C4-2B (cell line): ENCODE measurements around the gene PPP3CA.

ENCODE experiments used
- H3K27ac ChIP-seq: fragments of 450-650 bp; 2 replicates; pipeline ENCODE4 v1.5.1; 2017
- ZFX ChIP-seq: fragments of 450-650 bp; IDR thresholded peaks from 2 replicates; pipeline ENCODE4 v1.6.1; 2017
- TF ChIP-seq, protein P1 (sequence below): fragments of 450-650 bp; conservative IDR thresholded peaks from 2 replicates; pipeline ENCODE4 v1.5.1; 2017; ENCODE audit warnings: mild to moderate bottlenecking

Gene PPP3CA

DNA sequence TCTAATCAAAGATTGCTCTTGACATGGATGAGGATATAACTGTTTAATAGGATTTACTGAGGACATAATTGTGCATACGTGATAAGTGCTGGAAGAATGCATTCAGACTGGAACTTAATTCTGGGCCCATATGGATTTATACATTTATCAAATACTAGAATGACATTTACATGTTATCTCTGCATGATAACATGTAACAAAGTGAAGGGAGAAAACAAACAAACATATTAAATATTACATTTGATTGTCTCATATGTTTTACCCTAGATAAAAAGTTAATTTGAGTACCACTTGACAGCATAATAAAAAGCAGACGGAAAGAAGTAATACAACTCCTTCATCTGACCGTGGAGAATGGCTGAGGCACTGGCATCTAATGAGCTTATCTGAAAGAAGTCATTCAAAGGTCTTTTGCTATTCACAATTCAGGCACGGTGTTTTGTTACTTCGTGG is 297.8 kb downstream of the PPP3CA start:
- no peak for TF ChIP-seq ZFX
- TF ChIP-seq, protein P1, sequence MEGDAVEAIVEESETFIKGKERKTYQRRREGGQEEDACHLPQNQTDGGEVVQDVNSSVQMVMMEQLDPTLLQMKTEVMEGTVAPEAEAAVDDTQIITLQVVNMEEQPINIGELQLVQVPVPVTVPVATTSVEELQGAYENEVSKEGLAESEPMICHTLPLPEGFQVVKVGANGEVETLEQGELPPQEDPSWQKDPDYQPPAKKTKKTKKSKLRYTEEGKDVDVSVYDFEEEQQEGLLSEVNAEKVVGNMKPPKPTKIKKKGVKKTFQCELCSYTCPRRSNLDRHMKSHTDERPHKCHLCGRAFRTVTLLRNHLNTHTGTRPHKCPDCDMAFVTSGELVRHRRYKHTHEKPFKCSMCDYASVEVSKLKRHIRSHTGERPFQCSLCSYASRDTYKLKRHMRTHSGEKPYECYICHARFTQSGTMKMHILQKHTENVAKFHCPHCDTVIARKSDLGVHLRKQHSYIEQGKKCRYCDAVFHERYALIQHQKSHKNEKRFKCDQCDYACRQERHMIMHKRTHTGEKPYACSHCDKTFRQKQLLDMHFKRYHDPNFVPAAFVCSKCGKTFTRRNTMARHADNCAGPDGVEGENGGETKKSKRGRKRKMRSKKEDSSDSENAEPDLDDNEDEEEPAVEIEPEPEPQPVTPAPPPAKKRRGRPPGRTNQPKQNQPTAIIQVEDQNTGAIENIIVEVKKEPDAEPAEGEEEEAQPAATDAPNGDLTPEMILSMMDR, result peak; percentile 21
- H3K27ac ChIP-seq, result no peak overlapping the region

DNA sequence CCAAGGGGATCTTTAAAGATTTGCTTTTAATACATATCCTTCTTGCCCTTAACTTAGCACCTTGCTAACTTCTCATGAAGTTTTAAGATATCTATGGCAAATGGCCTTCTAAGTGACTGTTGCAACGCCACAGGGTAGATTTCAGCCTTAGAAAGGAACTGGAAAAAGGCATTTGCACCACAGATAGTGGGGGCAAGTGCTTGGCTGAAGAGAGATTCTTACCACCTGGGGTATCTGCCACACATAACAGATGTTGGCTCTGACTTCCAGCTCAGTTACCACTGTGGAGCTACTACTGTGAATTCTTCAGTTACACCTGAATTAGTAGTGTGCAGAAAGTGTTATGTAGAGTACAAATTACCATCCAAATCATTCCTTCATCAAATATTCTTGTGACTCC is 302.6 kb downstream of the PPP3CA start:
- H3K27ac ChIP-seq, result no peak overlapping the region; the same call in 1 of the 2 replicates
- TF ChIP-seq ZFX, result no peak
- TF ChIP-seq, protein P1, result no peak

DNA sequence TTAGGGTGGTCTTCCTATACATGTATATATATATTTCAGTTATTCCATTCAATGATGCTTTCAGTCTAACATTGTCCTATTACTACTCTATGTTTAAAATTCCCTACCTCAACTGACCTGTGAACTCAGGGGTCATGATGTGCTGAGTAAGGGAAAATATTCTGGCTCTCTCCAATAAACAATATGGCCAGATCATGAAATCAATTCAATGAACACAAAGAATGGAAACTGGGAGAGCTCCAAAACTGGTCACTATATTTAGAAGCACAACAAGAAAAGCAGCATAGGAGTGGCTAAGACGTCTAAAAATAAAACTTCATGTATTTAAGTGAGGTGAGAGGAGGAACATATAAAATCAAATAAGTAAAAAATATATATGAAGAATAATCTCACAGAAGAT is 304.5 kb downstream of the PPP3CA start:
- TF ChIP-seq, protein P1, result no peak
- no peak for TF ChIP-seq ZFX
- no peak overlapping the region for H3K27ac ChIP-seq

DNA sequence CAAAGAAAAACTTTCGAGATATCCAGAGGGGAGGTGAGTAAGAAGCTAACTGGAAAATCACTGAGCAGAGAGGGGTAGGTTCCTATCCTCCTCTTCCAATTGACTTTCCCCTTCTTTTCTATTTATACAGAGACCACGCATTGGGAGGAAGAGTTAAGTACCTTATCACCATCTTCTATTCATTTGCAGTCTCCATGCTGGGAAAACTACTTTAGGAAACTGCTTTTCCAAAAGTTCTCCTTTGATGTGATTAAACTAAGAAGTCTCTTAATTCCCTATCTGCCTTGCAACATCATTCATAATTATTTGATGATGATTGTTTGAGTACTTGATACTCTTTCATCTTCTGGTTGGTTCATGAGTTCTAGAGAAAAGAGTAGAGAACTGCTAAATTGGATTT is 306.6 kb downstream of the PPP3CA start:
- no peak overlapping the region for H3K27ac ChIP-seq
- TF ChIP-seq, protein P1, result no peak

DNA sequence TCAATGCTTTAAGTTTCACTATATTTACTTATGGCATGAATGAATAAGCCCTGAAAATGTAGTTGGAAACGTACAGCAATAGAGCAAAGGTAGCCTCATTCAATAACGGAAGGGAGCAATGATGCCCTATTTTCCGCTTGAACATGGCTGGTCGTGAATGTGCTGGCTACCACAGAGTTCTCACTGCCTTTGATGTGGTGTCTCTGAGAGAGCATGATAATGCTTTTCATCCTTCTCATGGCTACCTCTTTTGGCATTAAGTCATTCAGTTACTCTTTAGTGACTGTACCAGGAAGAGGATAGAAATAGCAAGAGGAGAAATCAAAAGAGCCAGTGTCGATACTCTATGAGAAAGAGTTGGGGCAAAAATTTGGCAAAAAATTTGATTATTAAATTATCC is 308.0 kb downstream of the PPP3CA start:
- H3K27ac ChIP-seq, result no peak overlapping the region
- TF ChIP-seq ZFX, result no peak
- TF ChIP-seq, protein P1, result no peak

DNA sequence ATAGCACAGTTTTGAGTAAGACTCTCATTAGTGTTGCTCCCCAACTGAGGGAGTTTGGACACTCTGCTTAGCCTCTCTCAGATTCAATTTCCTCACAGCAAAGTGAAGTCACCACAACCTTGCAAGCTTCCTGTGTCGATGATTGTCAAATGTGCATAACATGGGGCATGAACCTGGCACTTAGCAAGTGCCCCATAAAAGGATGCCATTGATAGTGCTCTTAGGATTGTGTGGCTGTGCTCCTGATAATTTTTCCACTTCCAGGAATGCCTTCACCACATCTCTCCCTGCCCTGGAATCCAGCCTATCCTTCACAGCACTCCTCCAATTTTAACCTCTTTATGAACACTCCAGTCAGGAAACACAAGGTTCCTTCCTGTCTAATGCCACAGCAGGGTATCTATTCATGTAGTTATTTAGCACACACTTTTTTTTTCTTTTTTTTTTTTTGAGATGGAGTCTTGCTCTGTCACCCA is 309.4 kb downstream of the PPP3CA start:
- H3K27ac ChIP-seq, result 0 out of 2 replicates have a peak overlapping the region, but pooled peaks have one; percentile 0
- no peak for TF ChIP-seq ZFX
- TF ChIP-seq, protein P1, result no peak

DNA sequence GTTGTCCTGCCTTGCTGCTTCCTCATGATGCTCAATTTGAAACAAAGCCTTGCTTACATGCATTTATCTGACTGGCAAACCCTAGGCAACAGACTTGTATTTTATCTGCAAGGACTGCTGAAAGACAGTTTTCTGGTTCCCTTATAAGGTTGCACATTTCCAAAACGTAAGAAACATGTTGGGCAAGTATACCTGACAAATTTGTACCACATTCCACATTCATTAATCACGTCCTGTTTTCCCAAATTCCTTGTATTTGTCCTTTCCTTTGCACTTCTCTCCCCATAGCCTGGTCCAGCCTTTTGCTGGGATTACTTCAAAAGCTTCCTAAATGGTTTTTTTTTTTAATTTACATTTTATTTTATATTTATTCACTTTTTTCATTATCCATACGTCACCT is 310.1 kb downstream of the PPP3CA start:
- TF ChIP-seq, protein P1, result no peak
- no peak for TF ChIP-seq ZFX
- H3K27ac ChIP-seq, result peak overlapping the region; percentile 21; the same call in 1 of the 2 replicates
